Measurements from ENCODE around the gene OGT.

OGT gene

GRCh38 chrX:71617742-71618141 lies 84.8 kb downstream of the OGT start:
- no peaks in the 10 kb centered on the region for H3K36me3 ChIP-seq
- DNase-seq: no peak
- H3K4me3 ChIP-seq (ENCODE audit: low read depth, low read length): no peak overlapping the region
- no peak overlapping the region for H3K27ac ChIP-seq
- TF ChIP-seq CTCF (IDR thresholded peaks at IDR 0.05; ENCODE audit: low read depth, low read length): no peak
- no peaks in the 10 kb centered on the region for H3K9me3 ChIP-seq (ENCODE audit: severe bottlenecking)
- peaks cover 19% of the 10 kb centered on the region for H3K27me3 ChIP-seq (ENCODE audit: insufficient read depth, low read depth, severe bottlenecking)

GRCh38 chrX:71618303-71618721 lies 85.4 kb downstream of the OGT start, which contains the start of gene CXCR3:
TSS of gene CXCR3 (minus strand) at chrX:71618511. CDS start at chrX:71618449, 62 bp downstream.
- Histone ChIP-seq H3K9me3 (ENCODE audit: severe bottlenecking) (no peaks in the 10 kb centered on the region), H3K36me3 (no peaks in the 10 kb centered on the region), H3K4me3 (ENCODE audit: low read depth, low read length) (no peak within 1 kb of the TSS), H3K27me3 (ENCODE audit: insufficient read depth, low read depth, severe bottlenecking) (peaks cover 21% of the 10 kb centered on the region), H3K27ac (no peak within 1 kb of the TSS)
- DNase-seq: no peak
- TF ChIP-seq CTCF (IDR thresholded peaks at IDR 0.05; ENCODE audit: low read depth, low read length): no peak

GRCh38 chrX:71618787-71619186 lies 85.9 kb downstream of the OGT start:
- H3K27ac ChIP-seq: no peak overlapping the region
- peaks cover 21% of the 10 kb centered on the region for H3K27me3 ChIP-seq (ENCODE audit: insufficient read depth, low read depth, severe bottlenecking)
- no peak for DNase-seq
- no peak overlapping the region for H3K4me3 ChIP-seq (ENCODE audit: low read depth, low read length)
- no peaks in the 10 kb centered on the region for H3K36me3 ChIP-seq
- TF ChIP-seq CTCF (IDR thresholded peaks at IDR 0.05; ENCODE audit: low read depth, low read length): no peak
- H3K9me3 ChIP-seq (ENCODE audit: severe bottlenecking): no peaks in the 10 kb centered on the region

GRCh38 chrX:71619193-71619592 lies 86.3 kb downstream of the OGT start:
- H3K36me3 ChIP-seq: no peaks in the 10 kb centered on the region
- no peak overlapping the region for H3K27ac ChIP-seq
- no peak overlapping the region for H3K4me3 ChIP-seq (ENCODE audit: low read depth, low read length)
- TF ChIP-seq CTCF (IDR thresholded peaks at IDR 0.05; ENCODE audit: low read depth, low read length): no peak
- no peaks in the 10 kb centered on the region for H3K9me3 ChIP-seq (ENCODE audit: severe bottlenecking)
- DNase-seq: no peak
- peaks cover 21% of the 10 kb centered on the region for H3K27me3 ChIP-seq (ENCODE audit: insufficient read depth, low read depth, severe bottlenecking)

GRCh38 chrX:71619986-71620385 lies 87.1 kb downstream of the OGT start:
- Histone ChIP-seq H3K27me3 (ENCODE audit: insufficient read depth, low read depth, severe bottlenecking) (peaks cover 18% of the 10 kb centered on the region), H3K9me3 (ENCODE audit: severe bottlenecking) (no peaks in the 10 kb centered on the region), H3K36me3 (no peaks in the 10 kb centered on the region), H3K27ac (no peak overlapping the region), H3K4me3 (ENCODE audit: low read depth, low read length) (no peak overlapping the region)
- no peak for TF ChIP-seq CTCF (IDR thresholded peaks at IDR 0.05; ENCODE audit: low read depth, low read length)
- no peak for DNase-seq

- Histone ChIP-seq H3K9me3 (ENCODE audit: severe bottlenecking) (no peaks in the 10 kb centered on the region), H3K27ac (no peak overlapping the region), H3K36me3 (no peaks in the 10 kb centered on the region), H3K27me3 (ENCODE audit: insufficient read depth, low read depth, severe bottlenecking) (peaks cover 16% of the 10 kb centered on the region), H3K4me3 (ENCODE audit: low read depth, low read length) (no peak overlapping the region)
- DNase-seq: no peak
- TF ChIP-seq CTCF (IDR thresholded peaks at IDR 0.05; ENCODE audit: low read depth, low read length): no peak
Observed at GRCh38 chrX:71621603-71622002, 88.7 kb downstream of the OGT start.

All from WERI-Rb-1 (cell line).